GM13976 (cell line): ENCODE results near the gene BSN.

Source experiments
- DNase-seq: peaks from one replicate; pipeline ENCODE4 v3.0.0; 2012; ENCODE audit warnings: low spot score
- CTCF ChIP-seq: IDR thresholded peaks from 2 replicates; pipeline ENCODE4 v1.5.1; 2012; ENCODE audit warnings: borderline replicate concordance, mild to moderate bottlenecking; ENCODE audit not compliant: insufficient read depth; ENCODE audit errors: extremely low read depth, missing control alignments, control extremely low read depth
- in situ Hi-C: fragments of 300-500 bp; cut with MboI; formaldehyde crosslinking; loops from one replicate; pipeline ENCODE4 v1.12.0; 2022; ENCODE audit warnings: low sequenced_read_pairs, mixed read lengths, inconsistent platforms; ENCODE audit not compliant: unreplicated experiment

Gene BSN

DNA sequence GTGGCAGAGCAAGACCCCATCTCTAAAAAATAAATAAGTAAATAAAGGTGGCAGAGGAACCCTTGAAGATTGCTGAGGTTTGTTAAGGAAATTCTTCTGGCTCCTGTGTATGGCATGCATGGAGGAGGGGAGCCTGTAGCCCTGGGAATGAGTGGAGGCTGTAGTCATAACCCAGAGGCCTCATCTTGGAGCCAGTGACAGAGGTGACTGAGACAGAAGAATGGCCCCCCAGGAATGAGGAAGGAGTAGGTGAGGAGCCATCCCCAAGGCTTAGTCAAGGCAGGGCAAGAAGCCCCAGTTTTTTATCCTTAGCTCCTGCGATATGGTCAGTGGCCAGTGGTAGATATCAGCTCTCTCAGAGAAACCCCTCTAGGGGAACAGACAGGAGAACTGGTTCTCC is 46.5 kb downstream of the BSN start:
- no peak for DNase-seq
- in situ Hi-C loops, result no loop called here
- no peak for TF ChIP-seq CTCF

DNA sequence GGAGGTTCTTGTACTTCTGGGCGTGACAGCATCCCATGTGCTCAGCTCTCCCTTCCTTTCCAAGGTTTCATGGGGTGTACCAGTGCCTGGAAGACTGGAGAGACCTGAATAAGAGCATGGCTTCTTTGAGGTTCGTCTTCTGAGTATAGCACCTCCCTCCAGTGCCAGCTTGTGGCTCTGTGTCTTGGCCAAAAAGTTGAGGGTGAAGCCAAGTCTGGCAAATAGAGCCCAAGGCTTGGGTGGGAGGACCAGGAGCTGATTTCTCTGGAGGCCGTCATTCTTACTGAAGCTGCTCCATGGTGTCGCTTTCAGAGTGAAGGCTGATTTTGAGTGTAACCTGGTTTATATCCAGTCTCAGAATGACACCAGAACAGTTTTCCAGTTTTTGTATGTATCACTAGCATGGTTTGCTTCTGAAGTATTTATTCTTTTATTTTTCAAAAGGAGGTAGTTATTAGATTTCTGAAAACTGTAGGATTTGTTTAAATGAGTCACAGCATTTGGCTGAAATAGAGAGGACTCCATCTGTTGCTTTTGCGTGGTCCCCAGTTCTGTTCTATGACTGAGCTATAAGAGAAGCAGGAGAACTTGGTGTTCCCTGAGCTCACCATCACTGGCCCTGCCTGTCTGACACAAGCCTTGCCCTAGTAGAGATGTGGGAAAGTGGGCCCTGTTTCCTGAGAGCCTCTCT is 47.2 kb downstream of the BSN start:
- no peak for TF ChIP-seq CTCF
- in situ Hi-C loops, result no loop called here
- no peak for DNase-seq

DNA sequence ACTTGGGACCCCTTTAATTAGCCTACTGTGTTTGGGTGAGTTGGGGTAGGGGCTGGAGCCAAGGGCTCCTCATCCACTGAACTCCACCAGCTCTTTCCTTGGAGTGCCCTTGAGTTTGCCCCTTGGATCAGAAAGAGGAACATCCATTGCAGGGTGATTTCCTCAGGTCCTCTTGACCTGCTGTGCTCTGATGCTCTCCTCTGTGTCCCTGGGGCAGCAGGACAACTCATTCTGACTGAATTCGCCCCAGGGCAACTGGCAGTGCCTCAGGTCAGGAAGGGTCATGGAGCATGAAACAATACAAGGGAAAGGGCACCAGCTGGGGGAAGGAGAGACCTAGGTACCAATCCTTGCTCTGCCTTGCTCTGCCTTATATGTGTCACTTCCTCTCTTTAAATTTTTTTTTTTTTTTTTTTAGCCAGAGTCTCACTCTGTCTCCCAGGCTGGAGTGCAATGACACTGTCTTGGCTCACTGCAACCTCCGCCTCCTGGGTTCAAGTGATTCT is 47.8 kb downstream of the BSN start:
- no peak for DNase-seq
- TF ChIP-seq CTCF, result no peak
- in situ Hi-C loops, result no loop called here

GRCh38 chr3:49602877-49603411 is 48.7 kb downstream of the BSN start:
- no peak for DNase-seq
- TF ChIP-seq CTCF, result no peak
- in situ Hi-C loops, result no loop called here

GRCh38 chr3:49606427-49606826 is 52.1 kb downstream of the BSN start:
- DNase-seq, result no peak
- TF ChIP-seq CTCF, result no peak
- in situ Hi-C loops, result no loop called here

DNA sequence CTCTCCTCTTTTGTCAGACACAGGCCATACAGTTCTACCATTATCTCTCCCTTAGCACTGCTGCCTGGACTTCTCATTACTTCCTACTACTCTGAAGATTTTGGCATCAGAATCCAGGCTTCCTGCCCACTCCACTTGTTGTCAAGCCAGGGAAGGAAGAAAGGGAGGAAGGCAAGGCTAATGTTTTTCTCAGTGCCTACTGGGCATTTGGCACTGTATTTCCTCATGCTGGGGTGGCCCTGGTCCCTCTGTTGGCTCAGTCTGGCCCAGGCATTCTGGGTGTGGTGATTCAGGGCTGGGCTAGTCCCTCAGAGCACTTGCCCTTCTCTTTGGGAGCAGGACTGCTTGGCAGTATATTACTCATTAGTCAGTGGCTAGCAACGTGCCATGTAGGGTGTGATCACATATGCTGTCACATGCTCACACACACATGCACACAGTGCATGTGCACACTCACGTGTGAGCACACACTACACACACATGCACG is 52.9 kb downstream of the BSN start:
- in situ Hi-C loops, result no loop called here
- TF ChIP-seq CTCF, result no peak
- no peak for DNase-seq
